MCF 10A (cell line): ENCODE measurements around the gene LMAN2. TPM values are rescaled to one million over a fixed set of nuclear protein-coding genes. Genes with fewer than 3 reads are reported as not detected.

Source experiments
- BruUV-seq: library from RNA; stranded (reverse); fragments of 400-500 nt; replicated peaks from 2 replicates; lab custom pipeline; 2021; lab: Mats Ljungman, UMichigan
- CTCF ChIA-PET: fragments of 300-600 bp; sonication (Branson Sonifier 250); formaldehyde crosslinking; extraction: SDS; loops from one replicate; lab custom pipeline; 2021; ENCODE audit warnings: antibody characterized with exemption, inconsistent platforms; lab: Yijun Ruan, JAX
- POLR2A ChIA-PET: fragments of 300-600, 350-650 bp; sonication (Branson Sonifier 250); formaldehyde crosslinking; extraction: SDS; loops from one replicate; lab custom pipeline; 2020; ENCODE audit warnings: antibody characterized with exemption, inconsistent platforms; lab: Yijun Ruan, JAX
- DNase-seq: peaks from one replicate; pipeline ENCODE4 v3.0.0-alpha.2; 2018; ENCODE audit not compliant: unreplicated experiment
- H3K27ac Mint-ChIP-seq: one replicate; pipeline ENCODE4 v1.8.0; 2022; ENCODE audit warnings: mild to moderate bottlenecking, low read depth, mixed read lengths; ENCODE audit not compliant: unreplicated experiment
- H3K27me3 Mint-ChIP-seq: one replicate; pipeline ENCODE4 v1.8.0; 2022; ENCODE audit warnings: mixed read lengths; ENCODE audit not compliant: insufficient read depth, unreplicated experiment
- H3K36me3 Mint-ChIP-seq: one replicate; pipeline ENCODE4 v1.8.0; 2022; ENCODE audit warnings: mild to moderate bottlenecking, moderate library complexity, mixed read lengths; ENCODE audit not compliant: insufficient read depth, unreplicated experiment
- H3K4me1 Mint-ChIP-seq: one replicate; pipeline ENCODE4 v1.8.0; 2022; ENCODE audit warnings: mixed read lengths; ENCODE audit not compliant: insufficient read depth, unreplicated experiment
- H3K4me3 Mint-ChIP-seq: one replicate; pipeline ENCODE4 v1.8.0; 2022; ENCODE audit warnings: mild to moderate bottlenecking, moderate library complexity, mixed read lengths; ENCODE audit not compliant: unreplicated experiment
- H3K9me3 Mint-ChIP-seq: one replicate; pipeline ENCODE4 v1.8.0; 2022; ENCODE audit warnings: mixed read lengths; ENCODE audit not compliant: unreplicated experiment
- CTCF ChIP-seq: fragments of 200-600 bp; IDR thresholded peaks from one replicate; pipeline ENCODE4 v1.8.0; 2022; ENCODE audit warnings: antibody characterized with exemption, mild to moderate bottlenecking; ENCODE audit not compliant: unreplicated experiment
- intact Hi-C: fragments of 100-400 bp; cut with micrococcal nuclease; formaldehyde crosslinking; loops from 2 replicates; pipeline ENCODE4 v1.14.1; 2022
- total RNA-seq: library from RNA; stranded (reverse); gene quantifications from 2 replicates; pipeline ENCODE4 v1.2.3, GENCODE V29; 2022

LMAN2 gene
- total RNA-seq, 1 experiment from 2014 or later = 221 TPM

- no peaks in the 10 kb centered on the region for H3K9me3 Mint-ChIP-seq
- no peaks in the 10 kb centered on the region for H3K27me3 Mint-ChIP-seq
- peaks cover 45% of the 10 kb centered on the region for H3K4me1 Mint-ChIP-seq
- intact Hi-C loops = no loop called here
- CTCF ChIA-PET = interaction anchor here (0.6 to 3.6 kb wide), 10 partner anchors 9 to 640 kb away, joined by 3 to 27 read pairs (median 4); no protein-coding TSS in a partner anchor
- BruUV-seq = no TSS peak
- no peak for TF ChIP-seq CTCF
- peaks cover 55% of the 10 kb centered on the region for H3K36me3 Mint-ChIP-seq
- POLR2A ChIA-PET = interaction anchor here (0.9 to 3.6 kb wide), 10 partner anchors 9 to 186 kb away, joined by 3 to 23 read pairs (median 10); partner anchors contain the start of genes LMAN2, MXD3 and NSD1
- H3K27ac Mint-ChIP-seq = peak overlapping the region; percentile 73
- peak; percentile 30 for DNase-seq
- peak overlapping the region; percentile 87 for H3K4me3 Mint-ChIP-seq
These were observed 51.1 kb downstream of the LMAN2 start for GRCh38 chr5:177300236-177300880.

DNA sequence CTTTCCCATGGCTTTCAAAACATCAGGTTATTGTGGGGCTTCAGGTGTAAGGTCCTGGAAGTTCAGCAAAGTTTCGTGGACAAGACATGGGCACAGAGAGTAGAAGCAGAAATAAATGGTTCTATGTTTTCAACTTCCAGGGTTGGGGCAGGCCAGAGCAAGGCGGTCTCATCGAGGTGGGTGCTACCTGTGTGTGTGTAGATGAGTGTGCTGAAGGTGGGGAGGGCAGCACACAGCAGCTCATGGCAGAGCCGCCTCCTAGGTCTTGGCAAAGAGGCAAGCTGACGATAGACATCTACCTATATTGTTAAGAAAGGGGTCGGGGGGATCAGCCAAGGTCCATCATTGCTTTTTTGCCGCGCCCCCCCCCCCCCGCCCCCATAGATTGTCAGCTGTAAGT lies 51.8 kb downstream of the LMAN2 start:
- no TSS peak for BruUV-seq
- H3K4me1 Mint-ChIP-seq = peaks cover 39% of the 10 kb centered on the region
- no peak for TF ChIP-seq CTCF
- intact Hi-C loops = no loop called here
- ChIA-PET POLR2A (interaction anchor here (0.8 to 1.9 kb wide), 7 partner anchors 13 to 903 kb away, joined by 3 to 6 read pairs (median 3); partner anchors contain the start of gene MXD3), CTCF (interaction anchor here (0.6 to 3.4 kb wide), 7 partner anchors 10 to 201 kb away, joined by 3 to 19 read pairs (median 4); no protein-coding TSS in a partner anchor)
- H3K27me3 Mint-ChIP-seq = no peaks in the 10 kb centered on the region
- H3K27ac Mint-ChIP-seq = peak overlapping the region; percentile 51
- H3K36me3 Mint-ChIP-seq = peaks cover 55% of the 10 kb centered on the region
- DNase-seq = no peak
- no peak overlapping the region for H3K4me3 Mint-ChIP-seq
- no peaks in the 10 kb centered on the region for H3K9me3 Mint-ChIP-seq

DNA sequence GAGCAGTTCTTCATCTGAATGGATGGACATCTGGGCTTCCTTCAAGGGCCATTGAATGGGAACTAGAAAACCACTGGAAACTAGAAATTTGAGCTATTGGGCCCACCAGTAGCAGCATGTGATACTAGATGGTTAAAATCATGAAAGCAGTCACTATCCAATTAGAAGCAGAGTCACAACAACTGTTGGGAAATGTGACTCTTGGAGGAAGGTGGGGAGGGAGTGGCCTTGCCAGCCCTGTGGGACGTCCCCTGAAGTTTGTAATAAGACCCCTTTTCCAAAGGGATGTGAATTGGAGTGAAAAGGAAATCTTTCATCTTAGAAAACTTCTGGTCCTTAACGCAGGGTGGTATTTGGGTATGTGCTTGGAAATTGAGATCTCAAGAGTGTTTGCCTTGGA lies 53.5 kb downstream of the LMAN2 start:
- H3K36me3 Mint-ChIP-seq = peaks cover 70% of the 10 kb centered on the region
- no peak for TF ChIP-seq CTCF
- H3K27me3 Mint-ChIP-seq = no peaks in the 10 kb centered on the region
- BruUV-seq = no TSS peak
- H3K9me3 Mint-ChIP-seq = no peaks in the 10 kb centered on the region
- ChIA-PET CTCF (interaction anchor here (0.6 to 3.4 kb wide), 9 partner anchors 9 to 302 kb away, joined by 3 to 19 read pairs (median 4); partner anchors contain the start of gene B4GALT7), POLR2A (interaction anchor here (0.6 to 2.2 kb wide), 8 partner anchors 9 to 48 kb away, joined by 3 to 8 read pairs (median 4); partner anchors contain the start of gene MXD3)
- H3K27ac Mint-ChIP-seq = no peak overlapping the region
- intact Hi-C loops = no loop called here
- no peak for DNase-seq
- H3K4me3 Mint-ChIP-seq = no peak overlapping the region
- H3K4me1 Mint-ChIP-seq = peaks cover 34% of the 10 kb centered on the region

- intact Hi-C loops = no loop called here
- Mint-ChIP-seq H3K27me3 (no peaks in the 10 kb centered on the region), H3K27ac (peak overlapping the region; percentile 63), H3K4me3 (no peak overlapping the region), H3K36me3 (peaks cover 84% of the 10 kb centered on the region), H3K4me1 (peaks cover 23% of the 10 kb centered on the region), H3K9me3 (no peaks in the 10 kb centered on the region)
- no peak for TF ChIP-seq CTCF
- ChIA-PET POLR2A (interaction anchor here (0.6 to 2.2 kb wide), 3 partner anchors 33 to 154 kb away, joined by 3 to 5 read pairs (median 5); no protein-coding TSS in a partner anchor), CTCF (no interaction called here)
- no peak for DNase-seq
- no TSS peak for BruUV-seq
These were observed 54.9 kb downstream of the LMAN2 start for GRCh38 chr5:177296581-177296980.
